ENCODE measurements around the gene SYK. TPM values are rescaled to one million over a fixed set of nuclear protein-coding genes. Genes with fewer than 3 reads are reported as not detected.

The SYK gene
- total RNA-seq, 1 donor: not detected

- TF ChIP-seq, protein P1, sequence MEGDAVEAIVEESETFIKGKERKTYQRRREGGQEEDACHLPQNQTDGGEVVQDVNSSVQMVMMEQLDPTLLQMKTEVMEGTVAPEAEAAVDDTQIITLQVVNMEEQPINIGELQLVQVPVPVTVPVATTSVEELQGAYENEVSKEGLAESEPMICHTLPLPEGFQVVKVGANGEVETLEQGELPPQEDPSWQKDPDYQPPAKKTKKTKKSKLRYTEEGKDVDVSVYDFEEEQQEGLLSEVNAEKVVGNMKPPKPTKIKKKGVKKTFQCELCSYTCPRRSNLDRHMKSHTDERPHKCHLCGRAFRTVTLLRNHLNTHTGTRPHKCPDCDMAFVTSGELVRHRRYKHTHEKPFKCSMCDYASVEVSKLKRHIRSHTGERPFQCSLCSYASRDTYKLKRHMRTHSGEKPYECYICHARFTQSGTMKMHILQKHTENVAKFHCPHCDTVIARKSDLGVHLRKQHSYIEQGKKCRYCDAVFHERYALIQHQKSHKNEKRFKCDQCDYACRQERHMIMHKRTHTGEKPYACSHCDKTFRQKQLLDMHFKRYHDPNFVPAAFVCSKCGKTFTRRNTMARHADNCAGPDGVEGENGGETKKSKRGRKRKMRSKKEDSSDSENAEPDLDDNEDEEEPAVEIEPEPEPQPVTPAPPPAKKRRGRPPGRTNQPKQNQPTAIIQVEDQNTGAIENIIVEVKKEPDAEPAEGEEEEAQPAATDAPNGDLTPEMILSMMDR (IDR thresholded peaks at IDR 0.05; ENCODE audit: insufficient read depth, low read depth, low read length): no peak
- H3K4me3 ChIP-seq (ENCODE audit: low read depth, low read length): no peak overlapping the region
- no peak for DNase-seq (ENCODE audit: low read depth)
Observed at GRCh38 chr9:90825586-90825985, 24.0 kb downstream of the SYK start.

DNA sequence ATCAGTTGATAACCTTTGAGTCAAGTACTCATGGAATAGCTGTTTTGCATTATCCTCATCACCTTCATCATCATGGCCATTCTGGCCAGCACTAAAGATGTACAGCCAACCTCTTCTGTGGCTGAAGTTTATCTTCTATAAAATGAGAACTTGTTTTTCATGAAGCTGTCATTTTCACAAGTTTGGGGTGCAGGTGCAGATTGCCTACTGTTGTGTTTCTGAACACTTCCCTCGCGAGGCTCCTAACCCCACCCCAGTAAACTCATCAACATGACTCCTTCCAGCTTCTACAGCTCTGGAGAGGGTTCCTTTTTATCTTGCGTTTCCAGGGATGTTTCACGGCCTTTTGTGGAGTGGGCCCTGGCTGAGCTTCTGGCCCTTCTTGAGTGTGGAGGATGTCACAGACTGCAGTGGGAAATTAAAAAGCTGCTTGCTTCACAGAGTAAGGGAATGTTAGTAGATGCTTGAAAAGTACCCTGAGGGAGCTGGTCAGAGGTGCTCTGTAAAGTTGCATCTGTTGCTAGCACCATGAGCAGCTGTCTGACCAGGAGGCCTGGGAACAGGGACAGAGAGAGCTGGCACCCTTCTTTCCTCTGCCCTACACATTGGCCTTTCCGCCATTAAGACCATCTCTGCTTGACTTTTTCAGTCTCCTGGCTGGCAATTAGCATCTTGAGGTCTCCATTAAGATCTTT, 24.9 kb downstream of the SYK start:
- H3K4me3 ChIP-seq (ENCODE audit: low read depth, low read length): no peak overlapping the region
- TF ChIP-seq, protein P1 (IDR thresholded peaks at IDR 0.05; ENCODE audit: insufficient read depth, low read depth, low read length): no peak
- DNase-seq (ENCODE audit: low read depth): no peak

DNA sequence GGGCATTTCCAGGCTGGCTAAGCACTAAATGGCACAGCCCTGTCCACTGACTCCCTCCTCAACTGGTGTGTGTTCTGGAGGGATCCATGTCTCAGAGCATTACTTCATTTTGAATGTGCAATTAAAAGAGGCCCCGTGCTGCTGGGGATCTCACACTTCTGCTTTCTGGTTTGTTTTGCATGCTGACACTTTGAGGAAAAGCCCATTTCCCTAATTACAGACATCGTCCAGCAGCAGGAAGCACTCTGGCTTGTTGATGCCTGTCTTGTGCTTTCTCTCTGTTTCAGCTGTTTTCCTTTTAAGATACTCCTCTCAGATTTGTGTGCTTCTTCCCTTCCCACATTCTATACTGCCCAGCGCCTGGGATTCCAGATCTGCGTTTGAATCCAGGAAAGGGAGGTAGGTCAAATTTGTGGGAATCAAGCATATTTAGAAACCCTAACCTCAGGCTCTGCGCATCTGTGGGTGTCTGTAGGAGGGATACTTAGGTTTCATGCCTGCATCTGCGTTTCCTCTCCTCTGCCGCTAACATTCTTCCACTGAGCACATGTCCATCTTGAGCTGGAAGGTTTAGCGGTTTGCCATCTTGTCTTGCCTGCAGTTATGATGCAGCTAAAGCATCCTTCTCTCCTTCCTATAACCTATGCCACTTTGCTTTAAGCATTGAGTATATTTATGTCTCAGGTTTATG, 25.7 kb downstream of the SYK start:
- no peak for DNase-seq (ENCODE audit: low read depth)
- TF ChIP-seq, protein P1 (IDR thresholded peaks at IDR 0.05; ENCODE audit: insufficient read depth, low read depth, low read length): no peak
- H3K4me3 ChIP-seq (ENCODE audit: low read depth, low read length): no peak overlapping the region

- H3K4me3 ChIP-seq (ENCODE audit: low read depth, low read length): no peak overlapping the region
- no peak for DNase-seq (ENCODE audit: low read depth)
- TF ChIP-seq, protein P1 (IDR thresholded peaks at IDR 0.05; ENCODE audit: insufficient read depth, low read depth, low read length): no peak
Observed at GRCh38 chr9:90830051-90830450, 28.4 kb downstream of the SYK start.

GRCh38 chr9:90830977-90831376, 29.4 kb downstream of the SYK start:
- TF ChIP-seq, protein P1 (IDR thresholded peaks at IDR 0.05; ENCODE audit: insufficient read depth, low read depth, low read length): no peak
- no peak overlapping the region for H3K4me3 ChIP-seq (ENCODE audit: low read depth, low read length)
- no peak for DNase-seq (ENCODE audit: low read depth)

DNA sequence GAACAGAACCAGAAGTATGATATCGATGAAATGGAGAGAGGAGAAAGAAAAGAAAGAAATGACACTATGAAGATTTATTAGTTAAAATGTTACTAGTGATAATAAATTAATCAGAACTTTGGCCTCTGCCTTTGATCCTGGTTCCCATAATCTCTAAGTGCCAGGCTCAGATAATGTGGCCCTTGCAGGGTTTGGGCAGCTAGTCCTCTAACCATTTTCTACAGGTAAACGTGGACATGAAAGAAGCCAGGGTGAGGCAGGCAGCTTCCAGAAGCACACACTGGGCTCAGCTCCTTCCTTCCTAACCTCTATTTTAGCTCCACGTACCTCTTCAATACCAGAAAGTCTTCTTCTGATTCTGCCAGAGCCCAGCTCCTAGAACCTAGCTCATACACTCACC, 30.6 kb downstream of the SYK start:
- DNase-seq (ENCODE audit: low read depth): no peak
- no peak overlapping the region for H3K4me3 ChIP-seq (ENCODE audit: low read depth, low read length)
- TF ChIP-seq, protein P1 (IDR thresholded peaks at IDR 0.05; ENCODE audit: insufficient read depth, low read depth, low read length): no peak

All from fibroblast of villous mesenchyme (primary cell).